Limb (tissue), 2 donors: ENCODE measurements around the gene HAUS7.

Experiments
- DNase-seq, 2 donors: peaks; one replicate each; pipeline ENCODE4 v3.0.0-alpha.2; 2016; ENCODE audit errors: extremely low spot score in 2 of 2

Gene HAUS7

GRCh38 chrX:153477901-153478300 lies 7.5 kb upstream of the HAUS7 start:
- no peak for DNase-seq

- no peak for DNase-seq
Measured at GRCh38 chrX:153477364-153477857, 7.0 kb upstream of the HAUS7 start.

- DNase-seq = peak in 1 of 2 donors; percentile 79
Measured at GRCh38 chrX:153476666-153477363, 6.4 kb upstream of the HAUS7 start.

- no peak for DNase-seq
Measured at GRCh38 chrX:153475751-153476281, 5.4 kb upstream of the HAUS7 start.

- no peak for DNase-seq
Measured at GRCh38 chrX:153475271-153475670, 4.9 kb upstream of the HAUS7 start.

GRCh38 chrX:153474718-153475117 lies 4.3 kb upstream of the HAUS7 start:
- peak; percentile 50 to 83 for DNase-seq

- DNase-seq = no peak
Measured at GRCh38 chrX:153474266-153474665, 3.9 kb upstream of the HAUS7 start.

- DNase-seq = no peak
Measured at GRCh38 chrX:153473126-153473525, 2.8 kb upstream of the HAUS7 start.

GRCh38 chrX:153471663-153472280 lies 1.4 kb upstream of the HAUS7 start:
- no peak for DNase-seq

GRCh38 chrX:153469811-153470410 lies 465 bp downstream of the HAUS7 start:
- DNase-seq = peak in 1 of 2 donors; percentile 52

GRCh38 chrX:153468008-153468580 lies 2.3 kb downstream of the HAUS7 start:
- no peak for DNase-seq

- DNase-seq = no peak
Measured at GRCh38 chrX:153465691-153466380, 4.5 kb downstream of the HAUS7 start.

- DNase-seq = no peak
Measured at GRCh38 chrX:153464116-153464515, 6.3 kb downstream of the HAUS7 start.

- no peak for DNase-seq
Measured at GRCh38 chrX:153463556-153463955, 6.8 kb downstream of the HAUS7 start.

GRCh38 chrX:153463031-153463430 lies 7.3 kb downstream of the HAUS7 start:
- DNase-seq = no peak

GRCh38 chrX:153462291-153462690 lies 8.1 kb downstream of the HAUS7 start:
- DNase-seq = no peak

- peak in 1 of 2 donors; percentile 68 for DNase-seq
Measured at GRCh38 chrX:153460826-153461225, 9.6 kb downstream of the HAUS7 start.

GRCh38 chrX:153459986-153460385 lies 10.4 kb downstream of the HAUS7 start:
- no peak for DNase-seq

GRCh38 chrX:153458476-153458875 lies 11.9 kb downstream of the HAUS7 start:
- no peak for DNase-seq

GRCh38 chrX:153457827-153458466 lies 12.4 kb downstream of the HAUS7 start:
- no peak for DNase-seq
